22Rv1 (cell line): ENCODE results near the gene MGAT4A.
"Not testable (repeated sequence)": the region's sequence is repeated elsewhere in the genome, so short reads cannot be mapped to it uniquely, and the experiment has no call there.

ENCODE experiments used
- ZFX ChIP-seq: fragments of 450-650 bp; IDR thresholded peaks from 2 replicates; pipeline ENCODE4 v1.6.1; 2017; ENCODE audit warnings: antibody characterized with exemption, borderline replicate concordance
- TF ChIP-seq, protein P1 (sequence below): fragments of 450-650 bp; IDR thresholded peaks from 2 replicates; pipeline ENCODE4 v1.5.1; 2017; ENCODE audit warnings: mild to moderate bottlenecking

DNA sequence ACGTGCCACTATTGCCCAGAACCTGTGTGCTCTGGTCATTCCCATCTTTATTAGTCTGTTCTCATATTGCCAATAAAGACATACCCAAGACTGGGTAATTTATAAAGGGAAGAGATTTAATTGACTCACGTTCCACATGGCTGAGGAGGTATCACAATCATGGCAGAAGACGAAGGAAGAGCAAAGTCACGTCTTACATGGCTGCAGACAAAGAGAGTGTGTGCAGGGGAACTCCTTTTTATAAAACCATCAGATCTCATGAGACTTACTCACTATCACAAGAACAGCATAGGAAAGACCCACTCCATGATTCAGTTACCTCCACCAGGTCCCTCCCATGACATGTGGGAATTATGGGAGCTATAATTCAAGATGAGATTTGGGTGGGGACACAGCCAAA is 21.8 kb upstream of the MGAT4A start:
- TF ChIP-seq, protein P1, sequence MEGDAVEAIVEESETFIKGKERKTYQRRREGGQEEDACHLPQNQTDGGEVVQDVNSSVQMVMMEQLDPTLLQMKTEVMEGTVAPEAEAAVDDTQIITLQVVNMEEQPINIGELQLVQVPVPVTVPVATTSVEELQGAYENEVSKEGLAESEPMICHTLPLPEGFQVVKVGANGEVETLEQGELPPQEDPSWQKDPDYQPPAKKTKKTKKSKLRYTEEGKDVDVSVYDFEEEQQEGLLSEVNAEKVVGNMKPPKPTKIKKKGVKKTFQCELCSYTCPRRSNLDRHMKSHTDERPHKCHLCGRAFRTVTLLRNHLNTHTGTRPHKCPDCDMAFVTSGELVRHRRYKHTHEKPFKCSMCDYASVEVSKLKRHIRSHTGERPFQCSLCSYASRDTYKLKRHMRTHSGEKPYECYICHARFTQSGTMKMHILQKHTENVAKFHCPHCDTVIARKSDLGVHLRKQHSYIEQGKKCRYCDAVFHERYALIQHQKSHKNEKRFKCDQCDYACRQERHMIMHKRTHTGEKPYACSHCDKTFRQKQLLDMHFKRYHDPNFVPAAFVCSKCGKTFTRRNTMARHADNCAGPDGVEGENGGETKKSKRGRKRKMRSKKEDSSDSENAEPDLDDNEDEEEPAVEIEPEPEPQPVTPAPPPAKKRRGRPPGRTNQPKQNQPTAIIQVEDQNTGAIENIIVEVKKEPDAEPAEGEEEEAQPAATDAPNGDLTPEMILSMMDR: not testable (repeated sequence)
- not testable (repeated sequence) for TF ChIP-seq ZFX
